ENCODE data around the gene ACADS. TPM values are rescaled to one million over a fixed set of nuclear protein-coding genes. Genes with fewer than 3 reads are reported as not detected.
A peak's percentile ranks its signal among the peaks of the same experiment; 100 is the strongest.

ACADS gene
- total and polyA plus RNA-seq, 2 of the 8 experiments (the other 6 are each of a cell fraction or from before 2014, with no cell fraction given) = 4.9 to 7.5 TPM

- peak; percentile 57; the same call in 1 of the 2 replicates for TF ChIP-seq YY1 (IDR thresholded peaks at IDR 0.05; ENCODE audit: low read depth, low read length)
- no peak for TF ChIP-seq SUZ12 (IDR thresholded peaks at IDR 0.05; ENCODE audit: low read length)
- no peak for TF ChIP-seq GTF2F1 (IDR thresholded peaks at IDR 0.05; ENCODE audit: borderline replicate concordance, low read depth, low read length)
- TF ChIP-seq KDM4A (IDR thresholded peaks at IDR 0.05; ENCODE audit: low read depth, low read length, severe bottlenecking) = no peak
- TF ChIP-seq, protein P1, sequence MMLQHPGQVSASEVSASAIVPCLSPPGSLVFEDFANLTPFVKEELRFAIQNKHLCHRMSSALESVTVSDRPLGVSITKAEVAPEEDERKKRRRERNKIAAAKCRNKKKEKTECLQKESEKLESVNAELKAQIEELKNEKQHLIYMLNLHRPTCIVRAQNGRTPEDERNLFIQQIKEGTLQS (IDR thresholded peaks at IDR 0.05; ENCODE audit: insufficient read depth, low read depth, low read length) = no peak
- 0 out of 2 replicates have a peak, but pooled peaks have one; percentile 66 for TF ChIP-seq RBBP5 (IDR thresholded peaks at IDR 0.05; ENCODE audit: borderline replicate concordance, low read depth, low read length)
- TF ChIP-seq SP1 (IDR thresholded peaks at IDR 0.05; ENCODE audit: low read depth, low read length) = peak; percentile 65; the same call in 1 of the 2 replicates
- TF ChIP-seq RFX5 (IDR thresholded peaks at IDR 0.05; ENCODE audit: borderline replicate concordance, low read depth, low read length) = no peak
- TF ChIP-seq E2F6 (IDR thresholded peaks at IDR 0.05) = peak; percentile 27; the same call in 1 of the 2 replicates
- peak; percentile 79; the same call in 1 of the 2 replicates for TF ChIP-seq TAF1 (IDR thresholded peaks at IDR 0.05; ENCODE audit: low read depth, low read length)
- TF ChIP-seq RNF2 (IDR thresholded peaks at IDR 0.05; ENCODE audit: borderline replicate concordance, low read depth, low read length, missing control alignments, poor library complexity, severe bottlenecking) = no peak
- peak; percentile 47 for TF ChIP-seq TAF7 (optimal IDR thresholded peaks at IDR 0.05; ENCODE audit: borderline replicate concordance, low read depth, low read length)
- no peak for TF ChIP-seq KDM1A (IDR thresholded peaks at IDR 0.05; ENCODE audit: borderline replicate concordance, low read length)
- TF ChIP-seq, protein P2, sequence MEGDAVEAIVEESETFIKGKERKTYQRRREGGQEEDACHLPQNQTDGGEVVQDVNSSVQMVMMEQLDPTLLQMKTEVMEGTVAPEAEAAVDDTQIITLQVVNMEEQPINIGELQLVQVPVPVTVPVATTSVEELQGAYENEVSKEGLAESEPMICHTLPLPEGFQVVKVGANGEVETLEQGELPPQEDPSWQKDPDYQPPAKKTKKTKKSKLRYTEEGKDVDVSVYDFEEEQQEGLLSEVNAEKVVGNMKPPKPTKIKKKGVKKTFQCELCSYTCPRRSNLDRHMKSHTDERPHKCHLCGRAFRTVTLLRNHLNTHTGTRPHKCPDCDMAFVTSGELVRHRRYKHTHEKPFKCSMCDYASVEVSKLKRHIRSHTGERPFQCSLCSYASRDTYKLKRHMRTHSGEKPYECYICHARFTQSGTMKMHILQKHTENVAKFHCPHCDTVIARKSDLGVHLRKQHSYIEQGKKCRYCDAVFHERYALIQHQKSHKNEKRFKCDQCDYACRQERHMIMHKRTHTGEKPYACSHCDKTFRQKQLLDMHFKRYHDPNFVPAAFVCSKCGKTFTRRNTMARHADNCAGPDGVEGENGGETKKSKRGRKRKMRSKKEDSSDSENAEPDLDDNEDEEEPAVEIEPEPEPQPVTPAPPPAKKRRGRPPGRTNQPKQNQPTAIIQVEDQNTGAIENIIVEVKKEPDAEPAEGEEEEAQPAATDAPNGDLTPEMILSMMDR (IDR thresholded peaks at IDR 0.05; ENCODE audit: control extremely low read depth in 1 of 3, insufficient read depth in 1 of 3, low read depth in 1 of 3, low read length in 3 of 3) = peak in 2 of 3 experiments; percentile 23; a peak in 2 of 4 replicates
- TF ChIP-seq CBX8 (IDR thresholded peaks at IDR 0.05; ENCODE audit: borderline replicate concordance, low read depth, low read length) = no peak
- 0 out of 2 replicates have a peak, but pooled peaks have one; percentile 31 for TF ChIP-seq EGR1 (IDR thresholded peaks at IDR 0.05; ENCODE audit: borderline replicate concordance, low read depth, low read length)
- no peak for TF ChIP-seq ZNF274 (IDR thresholded peaks at IDR 0.05; ENCODE audit: borderline replicate concordance, extremely low read depth, low read length)
- no peak; a peak in 2 of 4 replicates for TF ChIP-seq HDAC2 (IDR thresholded peaks at IDR 0.05; ENCODE audit: borderline replicate concordance in 1 of 2, low read depth in 2 of 2, low read length in 2 of 2)
Observed at GRCh38 chr12:120686690-120687577, 38.7 kb upstream of the ACADS start, which contains the start of gene MLEC (continued).
